ENCODE results near the gene DZANK1. TPM values are rescaled to one million over a fixed set of nuclear protein-coding genes. Genes with fewer than 3 reads are reported as not detected.

Gene DZANK1
- total and polyA plus RNA-seq, 9 of the 15 experiments (the other 6 are each of a cell fraction or from before 2014, with no cell fraction given): 0.04 to 0.18 (median 0.11) TPM; not detected in 2

- Histone ChIP-seq H3K79me2 (ENCODE audit: control insufficient read depth, insufficient read depth, low read length) (no peaks in the 10 kb centered on the region), H3K27me3 (ENCODE audit: control insufficient read depth in 2 of 2, insufficient read depth in 2 of 2, low read length in 2 of 2) (peaks cover 0 to 12% of the 10 kb centered on the region in 2 experiments; a peak in 2 of 5 replicates), H4K20me1 (replicated peaks; ENCODE audit: control insufficient read depth, insufficient read depth, low read length) (no peaks in the 10 kb centered on the region), H3K9ac (ENCODE audit: insufficient read depth in 1 of 2, low read depth in 2 of 2, low read length in 2 of 2) (no peak overlapping the region), H3K4me1 (replicated peaks in 1 of 2; ENCODE audit: control insufficient read depth in 2 of 2, insufficient read depth in 2 of 2, low read length in 2 of 2) (no peaks in the 10 kb centered on the region), H3K9me3 (replicated peaks; ENCODE audit: control insufficient read depth, insufficient read depth, low read depth, low read length) (no peaks in the 10 kb centered on the region), H3K4me3 (no peak overlapping the region), H3K9me1 (ENCODE audit: control insufficient read depth, insufficient read depth, low read length) (no peaks in the 10 kb centered on the region), H3K27ac (ENCODE audit: extremely low read depth, low read depth, low read length) (no peak overlapping the region), H2AFZ (ENCODE audit: low read depth, low read length) (no peak overlapping the region), H3K4me2 (ENCODE audit: insufficient read depth, low read length) (no peak overlapping the region), H3K36me3 (ENCODE audit: control insufficient read depth, insufficient read depth, low read length) (no peaks in the 10 kb centered on the region)
- intact Hi-C loops (cut with micrococcal nuclease) (no loop called here), in situ Hi-C loops (cut with MboI) (no loop called here)
- no peak for ATAC-seq
- POLR2A ChIA-PET: no interaction called here
- CTCF ChIA-PET (ENCODE audit: low intra/inter-chr PET ratio): no interaction called here
- BruUV-seq (replicated peaks): no TSS peak
- DNase-seq (ENCODE audit: extremely low read depth in 1 of 4, low spot score in 3 of 4): no peak
- TF ChIP-seq ETV1 (tag; conservative IDR thresholded peaks at IDR 0.05; ENCODE audit: low read depth) (no peak), HNRNPLL (IDR thresholded peaks at IDR 0.05; ENCODE audit: low read depth, low read length, poor library complexity, severe bottlenecking) (no peak), POU5F1 (IDR thresholded peaks at IDR 0.05; ENCODE audit: borderline replicate concordance, low read depth, low read length, partially characterized antibody) (no peak), ZNF740 (CRISPR knock-in tag; IDR thresholded peaks at IDR 0.05) (no peak), ZNF740 (tag; IDR thresholded peaks at IDR 0.05) (no peak), MBD1 (CRISPR knock-in tag; IDR thresholded peaks at IDR 0.05) (no peak), PHB2 (IDR thresholded peaks at IDR 0.05; ENCODE audit: low read depth) (no peak)
- no peak for FAIRE-seq
These were observed 45.2 kb downstream of the DZANK1 start for GRCh38 chr20:18421608-18422007.
